HFF-Myc (cell line): ENCODE data around the gene DRGX.

ENCODE experiments used
- DNase-seq: peaks from one replicate; pipeline ENCODE4 v3.0.0-alpha.2; 2011; ENCODE audit warnings: low read depth; ENCODE audit errors: extremely low read depth
- H3K4me3 ChIP-seq: replicated peaks from 2 replicates; pipeline ENCODE4 v1.5.1; 2011; ENCODE audit warnings: low read depth, mild to moderate bottlenecking, control low read depth, low read length
- TF ChIP-seq, protein P1 (sequence below): IDR thresholded peaks from 2 replicates; pipeline ENCODE4 v1.5.1; 2012; ENCODE audit warnings: mild to moderate bottlenecking, low read depth, low read length, control low read depth; ENCODE audit errors: missing control alignments

DRGX gene

DNA sequence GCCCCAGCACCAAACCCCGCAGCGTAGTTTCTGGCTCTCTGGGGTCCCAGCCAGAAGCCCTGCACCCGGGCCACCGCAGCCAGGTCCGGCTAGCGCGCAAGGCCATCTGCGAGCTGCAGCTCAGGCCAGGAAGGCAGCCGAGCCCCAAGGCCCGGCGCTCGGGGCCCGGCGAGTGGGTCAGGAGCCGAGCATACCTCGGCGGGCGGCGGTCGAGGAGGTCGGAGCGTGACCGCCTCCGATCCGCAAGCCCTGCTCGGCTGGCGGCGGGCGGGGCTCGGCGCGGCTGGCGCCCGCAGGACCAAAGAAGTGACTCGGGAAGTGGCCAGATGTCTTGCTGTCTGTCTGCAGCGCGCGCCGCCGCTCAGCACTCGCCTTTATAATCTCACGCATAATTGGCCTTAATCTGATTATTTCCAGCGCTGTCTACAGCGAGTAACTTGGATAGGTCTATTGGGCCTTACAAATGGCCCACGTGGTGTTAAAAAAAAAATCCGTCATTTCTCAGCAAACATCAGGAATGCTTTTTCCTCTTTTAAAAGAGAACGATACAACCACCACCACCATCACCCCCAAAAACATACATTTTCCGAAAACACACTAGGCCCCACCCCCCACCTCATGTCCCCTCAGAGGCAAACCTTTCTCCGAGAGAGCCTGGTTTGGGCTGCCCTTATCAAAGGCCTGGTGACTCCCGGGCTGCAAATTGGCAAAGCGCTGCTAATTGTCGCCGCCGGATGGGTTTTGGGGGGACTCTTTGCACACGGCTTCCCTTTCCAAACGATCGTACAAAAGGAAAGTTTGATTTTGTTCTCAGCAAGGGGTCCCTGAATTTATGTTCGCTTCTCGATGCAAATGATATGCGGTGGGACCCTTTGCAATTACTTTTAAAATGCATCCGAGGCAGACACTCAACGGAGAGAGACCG lies at the start of gene DRGX:
TSS of gene DRGX (minus strand) at position 349 of the 925 bp plus-strand sequence. CDS start 649 bp downstream, outside the sequence.
- H3K4me3 ChIP-seq, result no peak within 1 kb of the TSS
- no peak for DNase-seq
- TF ChIP-seq, protein P1, sequence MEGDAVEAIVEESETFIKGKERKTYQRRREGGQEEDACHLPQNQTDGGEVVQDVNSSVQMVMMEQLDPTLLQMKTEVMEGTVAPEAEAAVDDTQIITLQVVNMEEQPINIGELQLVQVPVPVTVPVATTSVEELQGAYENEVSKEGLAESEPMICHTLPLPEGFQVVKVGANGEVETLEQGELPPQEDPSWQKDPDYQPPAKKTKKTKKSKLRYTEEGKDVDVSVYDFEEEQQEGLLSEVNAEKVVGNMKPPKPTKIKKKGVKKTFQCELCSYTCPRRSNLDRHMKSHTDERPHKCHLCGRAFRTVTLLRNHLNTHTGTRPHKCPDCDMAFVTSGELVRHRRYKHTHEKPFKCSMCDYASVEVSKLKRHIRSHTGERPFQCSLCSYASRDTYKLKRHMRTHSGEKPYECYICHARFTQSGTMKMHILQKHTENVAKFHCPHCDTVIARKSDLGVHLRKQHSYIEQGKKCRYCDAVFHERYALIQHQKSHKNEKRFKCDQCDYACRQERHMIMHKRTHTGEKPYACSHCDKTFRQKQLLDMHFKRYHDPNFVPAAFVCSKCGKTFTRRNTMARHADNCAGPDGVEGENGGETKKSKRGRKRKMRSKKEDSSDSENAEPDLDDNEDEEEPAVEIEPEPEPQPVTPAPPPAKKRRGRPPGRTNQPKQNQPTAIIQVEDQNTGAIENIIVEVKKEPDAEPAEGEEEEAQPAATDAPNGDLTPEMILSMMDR, result no peak

DNA sequence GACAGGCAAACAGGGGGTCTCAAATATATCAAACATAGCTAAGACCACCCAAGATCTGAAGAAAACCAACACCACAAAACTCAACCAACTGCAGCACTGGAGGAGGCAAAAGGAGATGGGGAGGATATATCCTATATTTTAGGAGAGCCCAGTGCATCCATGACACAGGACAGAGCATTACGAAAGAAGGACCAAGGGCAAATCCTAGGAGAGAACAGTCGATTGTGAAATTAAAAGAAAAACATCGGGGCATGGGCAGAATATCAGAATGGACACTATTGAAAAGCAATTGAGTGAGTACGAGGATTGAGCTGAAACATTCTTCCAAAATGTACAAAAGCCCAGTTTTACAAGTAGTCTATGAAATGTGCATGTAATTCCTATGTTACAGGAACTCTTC lies 48.5 kb upstream of the DRGX start:
- H3K4me3 ChIP-seq, result no peak overlapping the region
- TF ChIP-seq, protein P1, result no peak
- DNase-seq, result no peak

DNA sequence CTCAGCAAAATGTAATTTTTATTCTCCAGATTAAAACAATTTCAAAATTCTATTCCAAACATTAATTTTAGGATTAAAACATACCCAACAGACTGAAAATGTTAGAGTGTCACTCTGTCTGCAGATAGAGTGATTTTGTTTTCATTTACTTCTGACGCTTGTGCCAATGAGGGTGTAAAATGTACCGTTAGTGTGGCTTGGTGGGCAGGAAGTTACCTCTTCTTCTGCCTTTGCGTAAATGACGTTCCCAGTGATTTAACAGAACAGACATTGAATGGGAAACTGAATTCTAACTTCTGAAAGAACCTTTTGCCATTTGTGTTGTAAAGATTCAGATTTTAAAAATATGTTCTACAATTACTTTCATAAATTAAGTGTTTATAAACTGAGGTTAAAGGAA lies 47.0 kb upstream of the DRGX start:
- H3K4me3 ChIP-seq, result no peak overlapping the region
- TF ChIP-seq, protein P1, result no peak
- DNase-seq, result no peak

DNA sequence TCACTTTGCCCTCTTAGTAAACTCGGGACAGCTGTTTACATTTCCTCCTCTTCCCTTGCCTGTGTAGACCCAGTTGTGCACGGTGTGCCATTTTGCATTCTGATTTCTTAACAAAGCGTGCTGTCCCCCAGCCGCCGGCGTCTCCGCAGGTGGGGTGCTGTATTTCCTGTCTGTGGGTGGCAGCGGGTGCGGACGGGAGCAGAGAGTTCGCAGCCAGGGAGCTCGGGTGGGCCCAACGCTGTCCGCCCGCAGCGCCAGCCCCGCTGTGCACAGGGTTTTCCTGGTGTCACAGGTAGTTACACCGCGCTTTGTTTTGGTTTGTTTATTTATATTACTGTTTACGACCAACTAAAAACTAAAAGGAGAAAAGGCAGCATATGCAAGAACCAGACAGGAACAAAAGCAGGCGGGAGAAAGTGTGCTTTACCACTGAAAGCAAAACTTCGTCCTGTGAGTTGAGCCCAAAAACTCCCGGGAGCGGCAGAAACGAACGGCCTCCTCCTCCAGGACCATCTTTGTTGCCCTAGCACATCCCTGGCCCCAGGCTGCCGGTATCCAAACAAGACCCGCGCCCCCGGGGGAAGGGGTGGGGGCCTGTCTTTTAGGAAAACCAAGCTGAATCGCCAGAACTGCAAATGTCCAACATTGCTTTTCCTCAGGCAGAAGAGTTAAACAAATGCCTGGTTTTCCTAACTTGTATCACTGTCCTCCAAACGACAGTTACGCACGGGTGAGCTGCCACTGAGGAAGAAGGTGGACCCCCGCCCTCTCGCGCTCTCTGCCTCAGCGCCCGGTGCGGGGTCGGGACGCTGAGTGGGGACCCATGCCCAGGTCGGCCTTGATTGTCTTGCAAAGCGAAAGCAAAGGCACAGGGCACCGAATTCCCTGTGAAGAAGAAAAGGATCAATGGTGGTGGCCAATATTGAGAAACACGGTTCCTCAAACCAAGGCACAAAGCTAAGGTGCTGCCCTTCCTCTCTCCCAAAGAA lies 45.9 kb upstream of the DRGX start:
- TF ChIP-seq, protein P1, result no peak
- H3K4me3 ChIP-seq, result no peak overlapping the region
- no peak for DNase-seq

DNA sequence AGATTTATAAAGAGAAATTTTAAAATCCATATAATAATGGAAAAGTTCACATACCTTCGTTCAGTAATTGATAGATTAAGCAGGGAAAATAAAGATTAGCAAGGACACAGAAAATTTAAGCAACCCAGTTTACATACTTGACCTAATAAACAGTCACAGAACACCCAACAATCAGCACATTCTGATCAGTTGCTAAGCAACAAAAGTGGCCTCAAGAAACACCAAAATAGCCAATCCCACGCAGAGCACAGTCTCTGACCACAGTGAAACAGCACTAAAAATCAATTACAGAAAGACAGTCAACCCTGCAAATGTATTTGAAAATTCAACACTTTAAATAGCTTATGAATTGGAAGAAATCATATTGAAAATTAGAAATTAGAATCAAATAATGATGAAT lies 39.3 kb upstream of the DRGX start:
- H3K4me3 ChIP-seq, result no peak overlapping the region
- TF ChIP-seq, protein P1, result no peak
- no peak for DNase-seq

DNA sequence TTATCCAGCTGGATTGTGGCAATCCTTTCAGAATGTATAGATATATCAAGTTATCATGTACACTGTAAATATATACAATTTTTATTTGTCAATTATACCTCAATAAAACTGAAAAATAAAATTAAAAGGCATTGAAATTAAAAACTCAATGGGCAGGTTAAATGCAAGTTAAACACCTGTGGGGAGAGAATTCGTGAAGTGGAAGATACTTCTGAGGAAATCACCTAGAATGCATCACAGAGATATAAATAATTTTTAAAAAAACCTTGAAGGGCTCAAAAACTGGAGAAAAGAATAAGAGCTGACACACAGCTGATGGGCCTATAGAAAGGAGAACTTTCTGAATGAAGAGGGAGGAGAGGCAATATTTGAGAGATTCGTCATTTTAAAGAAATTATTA lies 37.2 kb upstream of the DRGX start:
- no peak overlapping the region for H3K4me3 ChIP-seq
- TF ChIP-seq, protein P1, result no peak
- DNase-seq, result no peak
